Measurements from ENCODE around the gene PDC.

Gene PDC

DNA sequence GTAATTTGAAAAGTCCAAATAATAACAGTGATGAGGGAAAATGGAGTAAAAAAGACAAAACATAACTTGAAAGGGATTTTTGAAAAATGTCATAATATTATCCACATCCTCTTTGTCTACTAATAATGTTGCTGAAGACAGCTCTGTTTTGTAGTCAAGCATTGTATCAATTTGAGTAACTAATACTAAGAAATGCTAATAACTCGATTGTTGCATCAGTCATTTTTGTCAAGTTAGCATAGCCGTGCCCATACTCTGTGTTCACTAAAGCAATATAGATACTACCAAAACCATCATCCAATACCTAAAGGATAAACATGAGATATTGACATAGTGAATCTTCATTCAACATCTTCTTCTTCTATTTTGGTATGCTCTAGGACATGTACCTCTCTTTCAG lies 17.3 kb downstream of the PDC start:
- TF ChIP-seq ZFX (IDR thresholded peaks at IDR 0.05; ENCODE audit: borderline replicate concordance) = no peak
- TF ChIP-seq, protein P1, sequence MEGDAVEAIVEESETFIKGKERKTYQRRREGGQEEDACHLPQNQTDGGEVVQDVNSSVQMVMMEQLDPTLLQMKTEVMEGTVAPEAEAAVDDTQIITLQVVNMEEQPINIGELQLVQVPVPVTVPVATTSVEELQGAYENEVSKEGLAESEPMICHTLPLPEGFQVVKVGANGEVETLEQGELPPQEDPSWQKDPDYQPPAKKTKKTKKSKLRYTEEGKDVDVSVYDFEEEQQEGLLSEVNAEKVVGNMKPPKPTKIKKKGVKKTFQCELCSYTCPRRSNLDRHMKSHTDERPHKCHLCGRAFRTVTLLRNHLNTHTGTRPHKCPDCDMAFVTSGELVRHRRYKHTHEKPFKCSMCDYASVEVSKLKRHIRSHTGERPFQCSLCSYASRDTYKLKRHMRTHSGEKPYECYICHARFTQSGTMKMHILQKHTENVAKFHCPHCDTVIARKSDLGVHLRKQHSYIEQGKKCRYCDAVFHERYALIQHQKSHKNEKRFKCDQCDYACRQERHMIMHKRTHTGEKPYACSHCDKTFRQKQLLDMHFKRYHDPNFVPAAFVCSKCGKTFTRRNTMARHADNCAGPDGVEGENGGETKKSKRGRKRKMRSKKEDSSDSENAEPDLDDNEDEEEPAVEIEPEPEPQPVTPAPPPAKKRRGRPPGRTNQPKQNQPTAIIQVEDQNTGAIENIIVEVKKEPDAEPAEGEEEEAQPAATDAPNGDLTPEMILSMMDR (IDR thresholded peaks at IDR 0.05) = no peak
- H3K27ac ChIP-seq = no peak overlapping the region

DNA sequence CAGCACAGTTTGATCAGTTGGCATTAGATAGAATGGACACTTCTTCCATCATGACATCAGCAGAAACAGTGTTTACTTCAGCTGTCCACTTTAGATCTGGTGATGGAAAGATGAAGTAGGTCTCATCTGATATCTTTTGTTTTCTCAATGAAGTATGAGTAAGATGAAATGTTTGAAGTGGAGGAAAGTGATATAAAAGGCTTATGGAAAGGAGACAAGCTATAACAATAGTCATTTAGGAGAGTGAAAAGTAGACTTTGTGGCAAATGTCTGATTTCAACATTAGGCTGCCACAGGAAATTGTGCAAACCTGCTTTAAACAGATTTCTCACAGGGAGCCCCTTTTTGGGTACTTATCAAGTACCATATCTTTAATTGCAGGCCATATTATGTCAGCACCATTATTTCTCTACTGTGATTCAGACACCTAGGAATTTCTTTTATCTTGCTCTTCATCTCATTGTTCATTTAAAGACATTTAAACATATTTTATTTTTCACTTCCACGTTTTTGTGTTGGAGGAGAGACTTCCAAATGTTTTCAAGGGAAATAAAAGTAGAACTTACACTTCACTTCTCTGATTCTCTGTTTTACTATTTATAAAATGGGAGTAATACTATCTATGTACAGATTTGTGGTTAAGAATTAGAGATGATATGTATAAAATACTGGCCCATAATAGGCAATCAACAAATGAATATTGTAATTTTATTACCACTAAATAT lies 18.1 kb downstream of the PDC start:
- TF ChIP-seq, protein P1 (IDR thresholded peaks at IDR 0.05) = no peak
- TF ChIP-seq ZFX (IDR thresholded peaks at IDR 0.05; ENCODE audit: borderline replicate concordance) = no peak
- no peak overlapping the region for H3K27ac ChIP-seq

DNA sequence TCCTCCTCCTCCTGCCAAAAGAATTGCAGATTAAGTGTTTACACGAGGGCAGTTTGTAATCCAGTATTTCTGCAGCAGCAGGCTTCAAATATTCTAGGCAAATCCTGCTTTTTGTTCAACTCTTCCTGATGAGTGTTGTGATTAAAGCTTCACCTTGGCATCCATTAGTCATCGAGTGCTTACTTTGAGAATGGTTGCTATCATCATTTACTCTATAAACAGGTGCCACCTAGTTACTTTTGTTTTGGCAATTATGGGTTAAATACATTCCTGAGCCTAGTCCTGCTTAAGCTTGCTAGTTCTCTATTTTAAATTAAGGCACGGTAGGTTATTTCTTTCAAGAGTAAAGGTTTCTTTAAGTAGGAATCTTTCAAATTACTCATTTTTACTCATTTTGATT lies 20.3 kb downstream of the PDC start:
- TF ChIP-seq, protein P1 (IDR thresholded peaks at IDR 0.05) = no peak
- TF ChIP-seq ZFX (IDR thresholded peaks at IDR 0.05; ENCODE audit: borderline replicate concordance) = no peak
- no peak overlapping the region for H3K27ac ChIP-seq

DNA sequence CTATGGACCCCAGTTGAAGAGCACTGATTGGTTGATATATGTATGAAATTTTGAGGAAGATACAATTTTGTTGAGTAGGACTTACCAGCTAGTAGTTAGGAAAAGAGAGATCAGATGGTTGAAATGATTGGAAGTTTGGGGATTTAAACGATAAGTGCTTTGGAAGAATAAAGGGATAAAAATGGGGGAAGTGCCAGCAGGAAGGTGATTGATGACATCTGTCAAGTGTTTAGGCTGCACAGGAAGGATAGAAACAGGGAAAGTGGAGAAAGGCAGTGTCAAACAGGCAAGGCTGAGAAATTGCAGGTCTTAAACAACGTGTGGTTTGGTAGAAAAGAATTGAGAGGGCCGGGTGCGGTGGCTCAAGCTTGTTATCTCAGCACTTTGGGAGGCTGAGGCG lies 22.3 kb downstream of the PDC start:
- no peak overlapping the region for H3K27ac ChIP-seq

DNA sequence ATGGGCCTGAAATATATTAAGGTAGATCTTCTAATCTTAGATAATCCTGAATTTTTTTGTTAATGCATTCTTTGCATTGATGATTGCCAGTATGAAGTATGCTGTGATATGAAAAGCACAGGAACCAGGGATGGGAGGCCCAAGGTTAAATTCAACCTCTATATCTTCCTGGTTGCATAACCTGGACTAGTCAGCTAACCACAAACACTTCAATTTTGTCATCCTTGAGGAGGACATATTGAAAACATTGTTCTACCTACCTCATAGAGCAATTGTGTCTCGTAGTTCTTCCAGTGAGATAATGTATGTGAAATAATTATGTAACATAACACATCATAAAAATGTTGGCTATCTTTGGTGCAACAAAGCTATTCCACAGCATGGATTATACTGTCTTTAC lies 25.6 kb downstream of the PDC start:
- TF ChIP-seq ZFX (IDR thresholded peaks at IDR 0.05; ENCODE audit: borderline replicate concordance) = no peak
- TF ChIP-seq, protein P1 (IDR thresholded peaks at IDR 0.05) = no peak
- no peak overlapping the region for H3K27ac ChIP-seq

More for the DNA sequence above, 22.3 kb downstream of the PDC start:
- TF ChIP-seq ZFX (IDR thresholded peaks at IDR 0.05; ENCODE audit: borderline replicate concordance) = no peak
- TF ChIP-seq, protein P1 (IDR thresholded peaks at IDR 0.05) = no peak

DNA sequence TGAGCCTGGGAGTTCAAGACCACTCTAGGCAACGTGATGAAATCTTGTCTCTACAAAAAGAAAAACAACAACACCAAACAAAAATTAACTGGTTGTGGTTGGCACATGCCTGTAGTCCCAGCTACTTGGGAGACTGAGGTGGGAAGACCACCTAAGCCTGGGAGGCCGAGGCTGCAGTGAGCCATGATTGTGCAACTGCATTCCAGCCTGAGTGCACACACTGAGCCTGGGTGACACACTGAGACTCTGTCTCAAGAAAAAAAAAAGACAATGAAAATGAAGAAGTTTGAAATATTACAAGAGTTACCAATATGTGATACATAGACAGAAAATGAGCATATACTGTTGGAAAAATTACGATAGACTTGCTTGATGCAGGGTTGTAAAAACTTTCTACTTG lies 31.9 kb downstream of the PDC start:
- H3K27ac ChIP-seq = no peak overlapping the region
- TF ChIP-seq, protein P1 (IDR thresholded peaks at IDR 0.05) = no peak
- no peak for TF ChIP-seq ZFX (IDR thresholded peaks at IDR 0.05; ENCODE audit: borderline replicate concordance)

DNA sequence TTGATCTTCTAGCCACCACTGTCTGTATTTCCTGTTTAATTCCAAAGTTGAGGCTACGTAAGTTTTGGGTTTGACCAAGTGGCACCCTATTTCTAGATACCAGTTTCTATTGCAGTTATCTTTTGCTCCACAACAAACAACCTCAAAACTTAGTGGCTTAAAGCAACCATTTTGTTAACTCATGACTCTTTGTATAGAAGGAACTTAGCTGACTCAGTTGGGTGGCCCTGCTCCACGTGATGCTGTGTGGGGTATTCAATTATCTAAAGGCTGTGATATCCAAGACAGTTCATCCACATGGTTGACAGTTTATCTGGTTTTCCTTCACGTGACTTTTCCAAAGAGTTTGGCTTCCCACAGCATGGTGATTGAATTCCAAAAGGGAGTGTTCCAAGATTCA lies 34.8 kb downstream of the PDC start:
- H3K27ac ChIP-seq = no peak overlapping the region
- TF ChIP-seq ZFX (IDR thresholded peaks at IDR 0.05; ENCODE audit: borderline replicate concordance) = no peak
- TF ChIP-seq, protein P1 (IDR thresholded peaks at IDR 0.05) = no peak

Measured in 22Rv1 (cell line).